SK-N-SH treated with all-trans-retinoic acid at 6 μM for 48 hours (cell line): ENCODE results near the gene LCE2C.
"Not testable (repeated sequence)": the region's sequence is repeated elsewhere in the genome, so short reads cannot be mapped to it uniquely, and the experiment has no call there.

Experiments used
- ATAC-seq: fragments of 200-7000 bp; cut with Tn5 transposase; 3 replicates; pipeline ENCODE4 v1.9.1; 2020; ENCODE audit warnings: mild to moderate bottlenecking, moderate library complexity
- ARNTL ChIP-seq: fragments of 450-650 bp; formaldehyde crosslinking; IDR thresholded peaks from 2 replicates; pipeline ENCODE4 v1.5.0; 2020; ENCODE audit warnings: low read depth, mild to moderate bottlenecking, moderate library complexity, borderline replicate concordance
- BACH2 ChIP-seq: fragments of 250-450 bp; sonication (Bioruptor Pico); IDR thresholded peaks from 2 replicates; pipeline ENCODE4 v1.9.0; 2021; ENCODE audit warnings: mild to moderate bottlenecking, borderline replicate concordance
- ESRRG ChIP-seq: fragments of 250-450 bp; sonication (Bioruptor Pico); IDR thresholded peaks from 2 replicates; pipeline ENCODE4 v1.6.1; 2021; ENCODE audit warnings: mild to moderate bottlenecking
- GLIS3 ChIP-seq: fragments of 250-450 bp; sonication (Bioruptor Pico); IDR thresholded peaks from 2 replicates; pipeline ENCODE4 v1.5.0; 2020; ENCODE audit warnings: mild to moderate bottlenecking, moderate library complexity
- ISL1 ChIP-seq: fragments of 250-450 bp; sonication (Bioruptor Pico); IDR thresholded peaks from 2 replicates; pipeline ENCODE4 v2.1.2; 2022; ENCODE audit warnings: mild to moderate bottlenecking, moderate library complexity
- PATZ1 ChIP-seq: fragments of 250-450 bp; sonication (Bioruptor Pico); IDR thresholded peaks from 2 replicates; pipeline ENCODE4 v1.8.0; 2020; ENCODE audit warnings: mild to moderate bottlenecking, moderate library complexity, borderline replicate concordance
- POU6F1 ChIP-seq: fragments of 250-450 bp; sonication (Bioruptor Pico); IDR thresholded peaks from 2 replicates; pipeline ENCODE4 v1.8.0; 2021; ENCODE audit warnings: low read depth, mild to moderate bottlenecking, moderate library complexity, borderline replicate concordance
- PPARA ChIP-seq: fragments of 250-450 bp; sonication (Bioruptor Pico); IDR thresholded peaks from 2 replicates; pipeline ENCODE4 v1.5.0; 2020; ENCODE audit warnings: mild to moderate bottlenecking, borderline replicate concordance
- RARB ChIP-seq: fragments of 250-450 bp; sonication (Bioruptor Pico); IDR thresholded peaks from 2 replicates; pipeline ENCODE4 v1.8.0; 2021; ENCODE audit warnings: mild to moderate bottlenecking, moderate library complexity
- SNAI2 ChIP-seq: fragments of 250-450 bp; sonication (Bioruptor Pico); IDR thresholded peaks from 2 replicates; pipeline ENCODE4 v1.5.0; 2020; ENCODE audit warnings: mild to moderate bottlenecking, moderate library complexity
- TCF4 ChIP-seq: fragments of 250-450 bp; sonication (Bioruptor Pico); IDR thresholded peaks from 2 replicates; pipeline ENCODE4 v1.8.0; 2021; ENCODE audit warnings: mild to moderate bottlenecking, moderate library complexity, borderline replicate concordance
- TOX ChIP-seq: fragments of 250-450 bp; sonication (Bioruptor Pico); IDR thresholded peaks from 2 replicates; pipeline ENCODE4 v1.8.0; 2021; ENCODE audit warnings: mild to moderate bottlenecking, moderate library complexity, borderline replicate concordance
- ZC3H10 ChIP-seq: fragments of 250-450 bp; sonication (Bioruptor Pico); IDR thresholded peaks from 2 replicates; pipeline ENCODE4 v1.5.1; 2021; ENCODE audit warnings: mild to moderate bottlenecking, moderate library complexity
- ZFP3 ChIP-seq: fragments of 250-450 bp; sonication (Bioruptor Pico); IDR thresholded peaks from 2 replicates; pipeline ENCODE4 v1.5.0; 2020; ENCODE audit warnings: mild to moderate bottlenecking, moderate library complexity
- ZFP30 ChIP-seq: fragments of 450-650 bp; formaldehyde crosslinking; IDR thresholded peaks from 2 replicates; pipeline ENCODE4 v1.5.0; 2022; ENCODE audit warnings: mild to moderate bottlenecking, moderate library complexity
- ZNF565 ChIP-seq: fragments of 450-650 bp; formaldehyde crosslinking; conservative IDR thresholded peaks from 2 replicates; pipeline ENCODE4 v1.5.0; 2020; ENCODE audit warnings: low read depth, mild to moderate bottlenecking, moderate library complexity
- ZNF70 ChIP-seq: fragments of 450-650 bp; formaldehyde crosslinking; IDR thresholded peaks from 2 replicates; pipeline ENCODE4 v1.5.0; 2020; ENCODE audit warnings: mild to moderate bottlenecking, moderate library complexity
- TF ChIP-seq, protein P1 (sequence below): fragments of 250-450 bp; sonication (Bioruptor Pico); IDR thresholded peaks from 2 replicates; pipeline ENCODE4 v1.5.0; 2020; ENCODE audit warnings: mild to moderate bottlenecking, moderate library complexity
- TF ChIP-seq, protein P2 (sequence below): fragments of 250-450 bp; sonication (Bioruptor Pico); IDR thresholded peaks from 2 replicates; pipeline ENCODE4 v1.5.1; 2021; ENCODE audit warnings: mild to moderate bottlenecking, moderate library complexity

The LCE2C gene

GRCh38 chr1:152656459-152656858 is 18.6 kb upstream of the LCE2C start:
- TF ChIP-seq BACH2 (CRISPR knock-in tag) = no peak
- ATAC-seq = no peak

DNA sequence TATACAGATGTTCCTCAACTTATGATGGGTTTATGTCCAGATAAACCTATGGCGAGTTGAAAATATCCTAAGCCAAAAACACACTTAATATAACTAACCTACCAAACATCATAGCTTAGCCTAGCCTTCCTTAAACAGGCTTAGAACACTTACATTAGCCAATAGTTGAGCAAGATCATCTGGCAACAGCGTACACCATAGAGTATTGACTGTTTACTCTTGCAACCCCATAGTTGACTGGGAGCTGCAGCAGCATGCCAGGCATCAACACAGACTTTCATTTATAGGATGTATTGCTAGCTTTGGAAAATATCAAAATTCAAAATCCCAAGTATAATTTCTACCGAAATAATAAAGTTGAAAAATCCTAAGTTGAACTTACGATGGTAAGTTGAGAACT is 17.4 kb upstream of the LCE2C start:
- TF ChIP-seq ZFP3 (no peak), BACH2 (CRISPR knock-in tag) (no peak), TOX (CRISPR knock-in tag) (no peak), PATZ1 (no peak), ZFP30 (CRISPR knock-in tag) (no peak), POU6F1 (CRISPR knock-in tag) (no peak), GLIS3 (no peak), ZNF565 (CRISPR knock-in tag) (no peak), ESRRG (CRISPR knock-in tag) (no peak), SNAI2 (CRISPR knock-in tag) (no peak), ZC3H10 (no peak), RARB (no peak), TCF4 (CRISPR knock-in tag) (no peak), ARNTL (no peak), ZNF70 (CRISPR knock-in tag) (no peak)
- TF ChIP-seq, protein P1, sequence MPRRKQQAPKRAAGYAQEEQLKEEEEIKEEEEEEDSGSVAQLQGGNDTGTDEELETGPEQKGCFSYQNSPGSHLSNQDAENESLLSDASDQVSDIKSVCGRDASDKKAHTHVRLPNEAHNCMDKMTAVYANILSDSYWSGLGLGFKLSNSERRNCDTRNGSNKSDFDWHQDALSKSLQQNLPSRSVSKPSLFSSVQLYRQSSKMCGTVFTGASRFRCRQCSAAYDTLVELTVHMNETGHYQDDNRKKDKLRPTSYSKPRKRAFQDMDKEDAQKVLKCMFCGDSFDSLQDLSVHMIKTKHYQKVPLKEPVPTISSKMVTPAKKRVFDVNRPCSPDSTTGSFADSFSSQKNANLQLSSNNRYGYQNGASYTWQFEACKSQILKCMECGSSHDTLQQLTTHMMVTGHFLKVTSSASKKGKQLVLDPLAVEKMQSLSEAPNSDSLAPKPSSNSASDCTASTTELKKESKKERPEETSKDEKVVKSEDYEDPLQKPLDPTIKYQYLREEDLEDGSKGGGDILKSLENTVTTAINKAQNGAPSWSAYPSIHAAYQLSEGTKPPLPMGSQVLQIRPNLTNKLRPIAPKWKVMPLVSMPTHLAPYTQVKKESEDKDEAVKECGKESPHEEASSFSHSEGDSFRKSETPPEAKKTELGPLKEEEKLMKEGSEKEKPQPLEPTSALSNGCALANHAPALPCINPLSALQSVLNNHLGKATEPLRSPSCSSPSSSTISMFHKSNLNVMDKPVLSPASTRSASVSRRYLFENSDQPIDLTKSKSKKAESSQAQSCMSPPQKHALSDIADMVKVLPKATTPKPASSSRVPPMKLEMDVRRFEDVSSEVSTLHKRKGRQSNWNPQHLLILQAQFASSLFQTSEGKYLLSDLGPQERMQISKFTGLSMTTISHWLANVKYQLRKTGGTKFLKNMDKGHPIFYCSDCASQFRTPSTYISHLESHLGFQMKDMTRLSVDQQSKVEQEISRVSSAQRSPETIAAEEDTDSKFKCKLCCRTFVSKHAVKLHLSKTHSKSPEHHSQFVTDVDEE (CRISPR knock-in tag) = no peak
- ATAC-seq = no peak

GRCh38 chr1:152658649-152659048 is 16.4 kb upstream of the LCE2C start:
- ATAC-seq = no peak
- TF ChIP-seq PPARA = no peak
- TF ChIP-seq POU6F1 (CRISPR knock-in tag) = no peak
- TF ChIP-seq ZFP3 = no peak
- TF ChIP-seq, protein P2, sequence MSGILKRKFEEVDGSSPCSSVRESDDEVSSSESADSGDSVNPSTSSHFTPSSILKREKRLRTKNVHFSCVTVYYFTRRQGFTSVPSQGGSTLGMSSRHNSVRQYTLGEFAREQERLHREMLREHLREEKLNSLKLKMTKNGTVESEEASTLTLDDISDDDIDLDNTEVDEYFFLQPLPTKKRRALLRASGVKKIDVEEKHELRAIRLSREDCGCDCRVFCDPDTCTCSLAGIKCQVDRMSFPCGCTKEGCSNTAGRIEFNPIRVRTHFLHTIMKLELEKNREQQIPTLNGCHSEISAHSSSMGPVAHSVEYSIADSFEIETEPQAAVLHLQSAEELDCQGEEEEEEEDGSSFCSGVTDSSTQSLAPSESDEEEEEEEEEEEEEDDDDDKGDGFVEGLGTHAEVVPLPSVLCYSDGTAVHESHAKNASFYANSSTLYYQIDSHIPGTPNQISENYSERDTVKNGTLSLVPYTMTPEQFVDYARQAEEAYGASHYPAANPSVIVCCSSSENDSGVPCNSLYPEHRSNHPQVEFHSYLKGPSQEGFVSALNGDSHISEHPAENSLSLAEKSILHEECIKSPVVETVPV = no peak
- TF ChIP-seq PATZ1 = no peak

GRCh38 chr1:152663098-152663497 is 12.0 kb upstream of the LCE2C start, which contains the start of gene LCE2D:
TSS of gene LCE2D (plus strand) at chr1:152663380. CDS start at chr1:152664106, 726 bp downstream.
- ATAC-seq = no peak
- TF ChIP-seq TCF4 (CRISPR knock-in tag) (no peak), TOX (CRISPR knock-in tag) (no peak), ZFP3 (no peak), ZNF565 (CRISPR knock-in tag) (no peak), BACH2 (CRISPR knock-in tag) (no peak), GLIS3 (no peak), ISL1 (no peak)
- TF ChIP-seq, protein P1 (CRISPR knock-in tag) = no peak

- not testable (repeated sequence) for ATAC-seq
Measured at GRCh38 chr1:152666171-152666570, 8.9 kb upstream of the LCE2C start.
